Measurements from ENCODE around the gene CD38. TPM values are rescaled to one million over a fixed set of nuclear protein-coding genes. Genes with fewer than 3 reads are reported as not detected.

CD38 gene
- total RNA-seq, 1 experiment from 2014 or later = not detected

DNA sequence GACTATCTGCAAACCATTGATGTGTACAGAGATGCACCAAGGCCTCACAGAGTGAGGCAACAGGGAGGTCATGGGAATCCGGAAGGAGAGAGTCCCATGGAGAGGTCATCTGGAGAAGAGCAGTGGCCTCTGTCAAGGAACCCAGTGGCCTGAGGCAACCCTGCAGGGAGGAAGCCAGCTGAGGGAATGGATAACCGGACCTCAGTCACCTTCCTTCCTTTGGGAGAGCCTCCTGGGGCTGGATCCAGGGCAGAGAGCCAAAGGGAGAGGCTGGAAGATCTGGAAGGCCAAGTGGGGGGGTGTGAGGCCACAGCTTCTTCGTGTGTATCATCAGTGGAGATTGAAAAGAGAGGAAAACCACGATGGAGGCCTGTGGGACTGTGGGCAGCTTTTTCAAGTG lies 24.3 kb upstream of the CD38 start (continued):
- TF ChIP-seq, protein P1, sequence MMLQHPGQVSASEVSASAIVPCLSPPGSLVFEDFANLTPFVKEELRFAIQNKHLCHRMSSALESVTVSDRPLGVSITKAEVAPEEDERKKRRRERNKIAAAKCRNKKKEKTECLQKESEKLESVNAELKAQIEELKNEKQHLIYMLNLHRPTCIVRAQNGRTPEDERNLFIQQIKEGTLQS (IDR thresholded peaks at IDR 0.05) = no peak
- TF ChIP-seq ZNF274 (IDR thresholded peaks at IDR 0.05; ENCODE audit: low read depth, low read length) (no peak), SRF (IDR thresholded peaks at IDR 0.05; ENCODE audit: low read depth) (no peak), RAD21 (IDR thresholded peaks at IDR 0.05; ENCODE audit: low read depth) (no peak), ZFX (IDR thresholded peaks at IDR 0.05) (no peak), CEBPB (IDR thresholded peaks at IDR 0.05; ENCODE audit: low read depth) (no peak), TCF7L2 (IDR thresholded peaks at IDR 0.05; ENCODE audit: borderline replicate concordance, extremely low read depth, insufficient read depth, insufficient read length) (no peak)

DNA sequence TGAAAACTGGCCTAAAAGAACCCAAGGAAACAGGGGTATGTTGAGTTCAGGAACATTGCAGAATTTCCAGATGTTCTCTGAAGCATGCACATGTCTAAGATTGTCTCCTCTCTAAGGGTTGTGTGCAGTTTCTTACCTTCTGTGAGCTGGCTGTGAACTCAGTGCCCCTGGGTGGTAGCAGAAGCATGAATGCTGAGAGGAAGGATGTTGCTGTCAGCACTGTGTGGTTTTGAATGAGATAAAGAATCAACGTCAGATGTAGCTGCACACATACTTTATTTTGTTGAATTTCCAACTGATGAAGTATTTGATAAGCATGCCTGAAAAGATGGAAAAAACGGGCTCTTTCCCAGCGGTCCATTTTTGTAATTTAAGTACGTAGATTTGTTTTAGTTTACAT lies 23.8 kb upstream of the CD38 start:
- no peaks in the 10 kb centered on the region for H3K36me3 ChIP-seq (ENCODE audit: control insufficient read depth in 1 of 2, insufficient read depth in 2 of 2, low read length in 2 of 2)
- CTCF ChIA-PET = no interaction called here
- no peaks in the 10 kb centered on the region for H3K79me2 ChIP-seq (ENCODE audit: insufficient read depth, low read length)
- H3K4me3 ChIP-seq (replicated peaks in 1 of 2; ENCODE audit: low read depth in 1 of 2, low read length in 2 of 2) = no peak overlapping the region
- no peaks in the 10 kb centered on the region for H3K9me3 ChIP-seq (ENCODE audit: control insufficient read depth in 1 of 2, insufficient read depth in 1 of 2, low read depth in 1 of 2, low read length in 2 of 2)
- H3K27ac ChIP-seq (ENCODE audit: low read depth, low read length) = no peak overlapping the region
- no TSS peak for BruUV-seq (replicated peaks)
- TF ChIP-seq CEBPB (IDR thresholded peaks at IDR 0.05; ENCODE audit: low read depth) = no peak
- TF ChIP-seq REST (IDR thresholded peaks at IDR 0.05; ENCODE audit: low read depth) = no peak
- H4K20me1 ChIP-seq (ENCODE audit: insufficient read depth) = no peaks in the 10 kb centered on the region
- RAD21 ChIA-PET (ENCODE audit: low non-redundant PET in 1 of 2, low total read pairs in 2 of 2, uncharacterized antibody in 2 of 2, unreplicated experiment in 2 of 2) = no interaction called here
- POLR2A ChIA-PET = no interaction called here
- H3K4me1 ChIP-seq (ENCODE audit: control insufficient read depth in 1 of 2, insufficient read depth in 2 of 2, low read length in 2 of 2) = peaks cover 3 to 17% of the 10 kb centered on the region in 2 experiments; a peak in 3 of 4 replicates
- H3K9me2 ChIP-seq (ENCODE audit: insufficient read depth) = no peaks in the 10 kb centered on the region
- intact Hi-C loops (cut with micrococcal nuclease) = no loop called here
- no peaks in the 10 kb centered on the region for H3K27me3 ChIP-seq (ENCODE audit: insufficient read depth, low read length)
- no peak overlapping the region for H3K4me2 ChIP-seq (ENCODE audit: low read length)
- ATAC-seq (no peak), DNase-seq (ENCODE audit: low read depth, low spot score) (no peak)
- no peak overlapping the region for H3K9ac ChIP-seq (ENCODE audit: low read length)
- no peak overlapping the region for H2AFZ ChIP-seq (ENCODE audit: low read depth, low read length, poor library complexity, severe bottlenecking)

Measured in HCT116 (cell line).